ENCODE measurements around the gene ELAPOR2.
"Not testable (repeated sequence)": the region's sequence is repeated elsewhere in the genome, so short reads cannot be mapped to it uniquely, and the experiment has no call there.

The ELAPOR2 gene

DNA sequence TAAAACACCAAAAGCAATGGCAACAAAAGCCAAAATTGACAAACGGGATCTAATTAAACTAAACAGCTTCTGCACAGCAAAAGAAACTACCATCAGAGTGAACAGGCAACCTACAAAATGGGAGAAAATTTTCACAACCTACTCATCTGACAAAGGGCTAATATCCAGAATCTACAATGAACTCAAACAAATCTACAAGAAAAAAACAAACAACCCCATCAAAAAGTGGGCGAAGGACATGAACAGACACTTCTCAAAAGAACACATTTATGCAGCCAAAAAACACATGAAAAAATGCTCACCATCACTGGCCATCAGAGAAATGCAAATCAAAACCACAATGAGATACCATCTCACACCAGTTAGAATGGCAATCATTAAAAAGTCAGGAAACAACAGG is 14.7 kb downstream of the ELAPOR2 start:
- not testable (repeated sequence) for DNase-seq (ENCODE audit: low read depth in 1 of 2, low spot score in 1 of 2)

GRCh38 chr7:87041586-87041985 is 17.9 kb downstream of the ELAPOR2 start:
- DNase-seq (ENCODE audit: low read depth in 1 of 2, low spot score in 1 of 2): not testable (repeated sequence)

DNA sequence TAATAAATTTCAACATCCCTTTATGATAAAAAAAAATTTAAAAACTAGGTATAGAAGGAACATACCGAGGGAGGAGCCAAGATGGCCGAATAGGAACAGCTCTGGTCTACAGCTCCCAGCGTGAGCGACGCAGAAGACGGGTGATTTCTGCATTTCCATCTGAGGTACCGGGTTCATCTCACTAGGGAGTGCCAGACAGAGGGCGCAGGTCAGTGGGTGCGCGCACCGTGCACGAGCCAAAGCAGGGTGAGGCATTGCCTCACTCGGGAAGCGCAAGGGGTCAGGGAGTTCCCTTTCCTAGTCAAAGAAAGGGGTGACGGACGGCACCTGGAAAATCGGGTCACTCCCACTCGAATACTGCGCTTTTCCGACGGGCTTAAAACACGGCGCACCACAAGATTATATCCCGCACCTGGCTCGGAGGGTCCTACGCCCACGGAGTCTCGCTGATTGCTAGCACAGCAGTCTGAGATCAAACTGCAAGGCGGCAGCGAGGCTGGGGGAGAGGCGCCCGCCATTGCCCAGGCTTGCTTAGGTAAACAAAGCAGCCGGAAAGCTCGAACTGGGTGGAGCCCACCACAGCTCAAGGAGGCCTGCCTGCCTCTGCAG is 19.7 kb downstream of the ELAPOR2 start:
- DNase-seq (ENCODE audit: low read depth in 1 of 2, low spot score in 1 of 2): not testable (repeated sequence)

GRCh38 chr7:87038993-87039690 is 20.3 kb downstream of the ELAPOR2 start:
- no peak for DNase-seq (ENCODE audit: low read depth in 1 of 2, low spot score in 1 of 2)

- DNase-seq (ENCODE audit: low read depth in 1 of 2, low spot score in 1 of 2): no peak
Observed at GRCh38 chr7:87036985-87037384, 22.5 kb downstream of the ELAPOR2 start.

GRCh38 chr7:87032604-87033339 is 26.7 kb downstream of the ELAPOR2 start:
- no peak for DNase-seq (ENCODE audit: low read depth in 1 of 2, low spot score in 1 of 2)

DNA sequence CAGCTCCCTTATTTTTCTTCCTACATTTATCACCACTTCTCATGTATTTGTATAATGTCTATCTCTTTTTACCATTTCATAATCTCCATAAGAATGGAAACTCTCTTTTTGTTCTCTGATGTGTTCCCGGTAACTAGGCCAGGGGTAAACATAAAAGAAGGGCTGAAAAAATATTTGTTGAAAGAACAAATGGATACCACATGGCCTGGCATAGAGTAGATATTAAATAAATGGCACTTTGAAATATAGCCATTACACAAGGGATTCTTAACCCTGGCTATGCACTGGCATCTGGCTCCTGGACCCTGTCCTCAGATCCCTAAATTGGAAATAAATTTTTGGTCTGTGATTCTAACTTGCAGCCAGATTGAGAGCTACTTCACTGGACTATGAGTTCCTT is 30.4 kb downstream of the ELAPOR2 start:
- no peak for DNase-seq (ENCODE audit: low read depth in 1 of 2, low spot score in 1 of 2)

DNA sequence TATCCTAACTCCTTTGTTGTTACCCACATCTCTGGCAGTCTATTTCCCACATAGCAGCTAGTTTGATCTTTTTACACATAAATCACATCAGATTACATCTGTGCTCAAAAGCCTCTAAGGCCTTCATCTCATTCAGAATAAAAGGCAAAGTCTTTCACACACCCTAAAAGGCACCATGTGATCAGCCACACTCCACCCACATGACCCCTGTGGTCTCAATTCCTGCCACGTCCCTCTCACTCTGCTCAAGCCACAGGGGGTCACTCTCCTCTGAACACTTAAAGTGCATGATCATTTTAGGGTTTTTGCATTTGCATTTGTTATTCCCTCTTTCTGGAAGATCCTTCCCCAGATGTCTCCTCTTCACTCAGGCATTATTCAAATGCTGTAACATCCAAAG is 30.8 kb downstream of the ELAPOR2 start:
- DNase-seq (ENCODE audit: low read depth in 1 of 2, low spot score in 1 of 2): no peak

DNA sequence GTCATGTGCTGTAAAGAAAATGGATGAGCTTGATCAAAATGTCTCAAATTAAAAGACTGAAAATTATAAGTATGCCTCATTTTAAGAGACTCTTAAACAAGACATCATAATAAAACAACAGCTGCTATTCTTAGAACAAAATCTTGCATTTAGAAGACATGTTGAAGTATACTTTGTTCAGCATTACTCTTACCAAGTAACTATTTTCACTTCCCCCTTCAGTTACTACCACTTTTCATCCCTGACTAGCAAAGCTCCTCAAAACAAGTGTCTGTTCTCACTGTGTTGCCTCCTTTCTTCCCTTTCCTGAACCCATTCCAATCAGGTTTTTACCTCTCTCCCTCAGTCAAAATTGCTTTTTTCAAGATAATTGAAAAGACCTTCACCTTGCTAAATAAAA is 31.6 kb downstream of the ELAPOR2 start:
- DNase-seq (ENCODE audit: low read depth in 1 of 2, low spot score in 1 of 2): no peak

GRCh38 chr7:87021285-87021684 is 38.2 kb downstream of the ELAPOR2 start:
- no peak for DNase-seq (ENCODE audit: low read depth in 1 of 2, low spot score in 1 of 2)

GRCh38 chr7:87016606-87017005 is 42.8 kb downstream of the ELAPOR2 start:
- DNase-seq (ENCODE audit: low read depth in 1 of 2, low spot score in 1 of 2): no peak

DNA sequence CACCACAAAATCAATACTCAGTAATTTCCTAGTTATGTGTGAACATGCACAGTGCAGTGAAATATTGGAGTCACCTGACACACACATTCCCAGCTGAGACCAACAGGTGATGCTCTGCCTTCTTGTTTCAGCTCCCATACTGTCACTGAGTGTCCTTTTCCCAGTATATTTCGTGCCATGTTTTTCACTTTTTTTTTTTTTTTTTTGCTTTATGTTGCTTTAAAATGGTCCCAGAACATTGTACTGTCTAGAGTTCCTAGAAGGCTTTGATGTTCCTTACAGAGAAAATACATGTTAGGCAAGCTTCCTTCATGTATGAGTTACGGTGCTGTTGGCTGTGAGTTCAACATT is 45.6 kb downstream of the ELAPOR2 start:
- no peak for DNase-seq (ENCODE audit: low read depth in 1 of 2, low spot score in 1 of 2)

- DNase-seq (ENCODE audit: low read depth in 1 of 2, low spot score in 1 of 2): no peak
Observed at GRCh38 chr7:87013136-87013839, 46.2 kb downstream of the ELAPOR2 start.
